Measurements from ENCODE around the gene TGFB3.

GRCh38 chr14:75978249-75978731, 3.5 kb downstream of the TGFB3 start:
- no peak for TF ChIP-seq CTCF (IDR thresholded peaks at IDR 0.05)
- TF ChIP-seq POLR2A (IDR thresholded peaks at IDR 0.05) = no peak
- no peak for TF ChIP-seq EP300 (IDR thresholded peaks at IDR 0.05)

Measured in upper lobe of left lung (tissue), 4 donors.